Skeletal muscle tissue (tissue), 4 donors: ENCODE results near the gene GSDME. TPM values are rescaled to one million over a fixed set of nuclear protein-coding genes. Genes with fewer than 3 reads are reported as not detected.

Experiments used
- H3K27ac ChIP-seq: one replicate; pipeline ENCODE4 v1.7.0; 2013; ENCODE audit warnings: mild to moderate bottlenecking, low read depth, low read length, inconsistent platforms
- H3K27me3 ChIP-seq, 3 donors: one replicate each; pipeline ENCODE4 v1.7.0; 2013; ENCODE audit warnings: low read length in 3 of 3; ENCODE audit not compliant: control insufficient read depth in 3 of 3, insufficient read depth in 3 of 3
- H3K36me3 ChIP-seq, 3 donors: one replicate each; pipeline ENCODE4 v1.7.0; 2013; ENCODE audit warnings: low read length in 3 of 3; ENCODE audit not compliant: control insufficient read depth in 3 of 3, insufficient read depth in 3 of 3
- H3K4me1 ChIP-seq, 3 donors: one replicate each; pipeline ENCODE4 v1.7.0; 2013; ENCODE audit warnings: low read length in 3 of 3, mild to moderate bottlenecking in 3 of 3; ENCODE audit not compliant: control insufficient read depth in 3 of 3, insufficient read depth in 3 of 3
- H3K4me3 ChIP-seq, 3 donors: one replicate each; pipeline ENCODE4 v1.7.0; 2013; ENCODE audit warnings: low read length in 3 of 3
- H3K9ac ChIP-seq, 3 donors: one replicate each; pipeline ENCODE4 v1.7.0; 2013; ENCODE audit warnings: low read length in 3 of 3, mild to moderate bottlenecking in 3 of 3, moderate library complexity in 2 of 3, low read depth in 1 of 3
- H3K9me3 ChIP-seq, 3 donors: one replicate each; pipeline ENCODE4 v1.7.0; 2013; ENCODE audit warnings: low read length in 3 of 3; ENCODE audit not compliant: control insufficient read depth in 3 of 3
- total RNA-seq: library from RNA; depleted of rRNA; stranded (reverse); fragments of >200 nt; gene quantifications from one replicate; pipeline ENCODE4 v1.2.3, GENCODE V29; 2014
- donor health status: Osteomylitis.

The GSDME gene
- total RNA-seq, 1 donor from 2014 or later, result 11.0 TPM

DNA sequence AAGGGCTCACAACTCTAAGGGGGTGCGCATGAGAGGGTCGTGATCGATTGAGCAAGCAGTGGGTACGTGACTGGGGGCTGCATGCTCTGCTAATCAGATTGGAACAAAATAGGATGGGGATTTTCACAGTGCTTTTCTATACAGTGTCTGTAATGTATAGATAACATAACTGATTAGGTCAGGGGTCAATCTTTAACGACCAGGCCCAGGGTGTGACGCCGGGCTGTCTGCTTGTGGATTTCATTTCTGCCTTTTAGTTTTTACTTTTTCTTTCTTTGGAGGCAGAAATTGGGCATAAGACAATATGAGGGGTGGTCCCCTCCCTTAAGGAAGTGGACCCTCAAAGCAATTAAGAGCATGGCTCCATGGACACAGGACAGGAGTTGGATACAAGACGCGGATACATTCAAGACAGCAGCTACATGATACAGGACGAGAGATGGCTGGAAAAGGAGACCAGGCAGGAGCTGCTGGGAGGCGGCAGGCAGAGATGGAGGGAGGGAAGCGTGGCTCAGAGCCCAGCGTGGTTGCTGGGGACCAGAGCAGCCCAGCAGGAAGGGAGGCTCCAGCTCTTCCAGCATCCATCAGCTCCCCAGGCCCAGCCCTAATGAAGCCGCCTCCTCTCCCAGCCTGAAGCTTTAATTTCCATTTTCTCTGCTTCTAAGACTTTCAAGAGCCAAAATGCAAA, 31.6 kb downstream of the GSDME start:
- Histone ChIP-seq H3K4me1 (peaks cover 15 to 16% (median 15%) of the 10 kb centered on the region in 3 donors), H3K36me3 (no peaks in the 10 kb centered on the region), H3K27ac (no peak overlapping the region), H3K9me3 (no peaks in the 10 kb centered on the region), H3K9ac (no peak overlapping the region), H3K27me3 (no peaks in the 10 kb centered on the region), H3K4me3 (no peak overlapping the region)

DNA sequence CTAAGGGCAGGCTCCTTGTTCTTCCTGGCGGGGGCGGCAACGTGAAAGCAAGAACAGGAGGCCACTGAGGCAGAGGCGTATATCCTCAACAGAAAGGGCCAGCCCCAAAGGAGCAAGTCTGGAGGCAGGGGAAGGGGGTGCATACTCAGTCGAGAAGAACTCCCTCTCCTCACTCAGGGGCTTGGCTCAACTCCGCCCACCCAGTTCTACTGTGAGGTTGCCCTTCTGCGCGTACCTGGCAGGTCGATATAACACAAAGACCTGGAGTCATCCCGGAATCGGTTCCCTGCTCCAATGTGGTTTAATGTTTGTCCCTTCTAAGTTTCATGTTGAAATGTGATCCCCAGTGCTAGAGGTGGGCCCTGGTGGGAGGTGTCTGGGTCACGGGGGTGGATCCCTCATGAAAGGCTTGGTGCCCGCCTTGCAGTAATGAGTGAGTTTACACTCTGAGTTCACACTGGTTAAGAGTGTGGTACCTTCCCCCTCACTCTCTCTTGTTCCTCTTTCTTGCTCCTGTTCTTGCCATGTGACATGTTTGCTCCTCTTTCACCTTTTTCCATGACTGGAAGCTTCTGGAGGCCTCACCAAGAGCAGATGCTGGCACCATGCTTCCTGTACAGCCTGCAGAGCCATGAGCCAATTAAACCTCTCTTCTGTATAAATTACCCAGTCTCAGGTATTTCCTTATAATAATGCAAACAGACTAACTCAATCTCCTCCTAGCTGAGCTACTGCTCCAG, 32.6 kb downstream of the GSDME start:
- H3K9me3 ChIP-seq, result no peaks in the 10 kb centered on the region
- H3K36me3 ChIP-seq, result no peaks in the 10 kb centered on the region
- H3K4me1 ChIP-seq, result peaks cover 14 to 15% (median 15%) of the 10 kb centered on the region in 3 donors
- H3K9ac ChIP-seq, result no peak overlapping the region
- no peak overlapping the region for H3K4me3 ChIP-seq
- H3K27ac ChIP-seq, result no peak overlapping the region
- H3K27me3 ChIP-seq, result no peaks in the 10 kb centered on the region

DNA sequence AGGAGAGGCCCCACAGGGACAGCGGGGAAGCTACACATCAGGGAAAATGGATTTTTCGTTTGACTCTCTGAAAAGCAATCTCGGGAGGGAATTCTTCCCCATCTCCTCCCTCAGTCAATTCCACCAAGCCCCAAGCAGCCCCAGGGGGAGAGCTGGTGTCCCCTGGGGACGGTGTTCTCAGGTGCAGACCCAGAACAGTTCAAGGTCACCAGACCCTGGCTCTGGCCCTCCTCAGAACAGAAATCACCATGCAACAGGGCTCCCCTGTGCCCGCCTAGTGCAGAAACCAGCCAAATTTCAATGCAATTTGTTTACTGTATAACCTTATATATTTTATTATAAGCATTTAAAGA, 34.1 kb downstream of the GSDME start:
- Histone ChIP-seq H3K9ac (no peak overlapping the region), H3K4me3 (no peak overlapping the region), H3K9me3 (no peaks in the 10 kb centered on the region), H3K27ac (no peak overlapping the region), H3K4me1 (peaks cover 2 to 3% (median 2%) of the 10 kb centered on the region in 3 donors), H3K36me3 (no peaks in the 10 kb centered on the region), H3K27me3 (no peaks in the 10 kb centered on the region)

- Histone ChIP-seq H3K9ac (no peak overlapping the region), H3K9me3 (no peaks in the 10 kb centered on the region), H3K36me3 (no peaks in the 10 kb centered on the region), H3K4me1 (peaks cover 2 to 3% (median 2%) of the 10 kb centered on the region in 3 donors), H3K4me3 (no peak overlapping the region), H3K27me3 (no peaks in the 10 kb centered on the region), H3K27ac (no peak overlapping the region)
These were observed 34.7 kb downstream of the GSDME start for GRCh38 chr7:24722386-24723177.

DNA sequence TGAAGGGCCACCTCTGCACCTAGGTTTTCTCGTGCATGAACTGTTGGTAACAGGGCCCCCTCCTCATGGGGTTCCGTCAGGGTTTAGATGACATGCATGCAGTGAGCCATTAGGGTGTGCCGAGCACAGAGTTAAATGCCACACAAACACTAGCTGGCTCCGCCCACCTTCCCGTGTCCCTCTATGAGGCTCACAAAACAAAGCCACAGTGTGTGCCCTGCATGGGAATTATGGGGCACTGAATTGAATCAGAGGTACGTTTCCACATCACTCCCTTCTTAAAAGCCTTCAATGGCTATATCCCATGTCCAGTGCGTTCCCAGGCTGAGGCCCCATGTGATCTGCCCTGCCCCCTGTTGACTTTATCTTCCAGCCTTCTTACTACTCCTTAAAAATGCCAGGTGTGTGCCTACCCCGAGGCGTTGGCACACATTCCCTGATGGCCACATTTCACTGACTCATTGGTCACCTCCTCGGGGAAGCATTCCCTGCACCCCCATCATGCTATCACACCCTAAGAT, 35.7 kb downstream of the GSDME start:
- no peak overlapping the region for H3K9ac ChIP-seq
- peaks cover 2 to 3% (median 2%) of the 10 kb centered on the region in 3 donors for H3K4me1 ChIP-seq
- H3K27ac ChIP-seq, result no peak overlapping the region
- no peak overlapping the region for H3K4me3 ChIP-seq
- H3K9me3 ChIP-seq, result no peaks in the 10 kb centered on the region
- H3K36me3 ChIP-seq, result no peaks in the 10 kb centered on the region
- no peaks in the 10 kb centered on the region for H3K27me3 ChIP-seq

GRCh38 chr7:24720283-24720682, 37.0 kb downstream of the GSDME start:
- peaks cover 3 to 8% (median 7%) of the 10 kb centered on the region in 3 donors for H3K4me1 ChIP-seq
- H3K27me3 ChIP-seq, result no peaks in the 10 kb centered on the region
- no peaks in the 10 kb centered on the region for H3K36me3 ChIP-seq
- H3K4me3 ChIP-seq, result no peak overlapping the region
- H3K27ac ChIP-seq, result no peak overlapping the region
- H3K9ac ChIP-seq, result no peak overlapping the region
- no peaks in the 10 kb centered on the region for H3K9me3 ChIP-seq

DNA sequence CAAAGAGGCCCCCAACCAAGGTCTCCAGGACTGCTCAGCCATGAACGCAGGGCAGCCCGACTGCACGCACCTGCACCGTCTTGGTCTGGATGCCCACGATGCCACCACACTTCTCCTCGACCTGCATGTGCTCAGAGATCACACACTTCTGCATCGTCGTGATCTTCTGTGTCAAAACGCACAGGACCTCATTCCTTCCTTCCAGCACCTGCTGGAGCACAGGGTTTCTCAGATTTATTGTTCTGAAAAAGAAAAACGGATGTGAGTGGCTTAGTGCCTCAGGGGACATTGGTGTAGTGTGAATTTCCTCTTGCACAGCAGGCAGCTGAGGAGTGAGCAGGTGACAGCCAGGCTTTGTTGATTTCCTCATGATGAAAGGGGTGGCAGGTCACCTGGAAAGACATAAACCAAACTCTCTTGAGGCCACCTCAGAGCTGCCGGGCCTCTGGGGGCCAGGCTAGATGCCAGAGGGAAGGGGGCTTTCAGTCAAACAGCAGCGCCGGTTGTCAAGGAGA, 38.2 kb downstream of the GSDME start:
- Histone ChIP-seq H3K27ac (no peak overlapping the region), H3K27me3 (no peaks in the 10 kb centered on the region), H3K4me1 (peaks cover 3 to 8% (median 7%) of the 10 kb centered on the region in 3 donors), H3K36me3 (no peaks in the 10 kb centered on the region), H3K9me3 (no peaks in the 10 kb centered on the region), H3K9ac (no peak overlapping the region), H3K4me3 (no peak overlapping the region)

DNA sequence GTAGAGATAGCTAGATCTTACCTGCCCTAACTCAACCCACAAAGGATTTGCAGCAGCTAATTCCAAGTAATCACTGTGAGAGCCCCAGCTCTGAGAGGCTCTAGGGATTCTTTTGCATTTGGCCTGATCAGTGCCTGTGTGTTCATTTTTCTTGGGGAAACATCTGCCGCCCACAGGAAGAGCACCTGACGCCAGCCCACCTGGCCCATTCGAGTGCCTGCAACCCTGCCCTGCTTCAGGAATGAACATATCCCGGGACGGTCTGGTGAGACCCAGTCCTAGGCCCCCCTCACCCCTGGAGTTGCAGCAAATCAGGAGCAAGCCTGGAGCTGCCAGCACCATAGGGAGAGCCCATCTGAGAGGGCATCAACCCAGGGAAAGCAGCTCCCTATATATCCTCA, 38.8 kb downstream of the GSDME start:
- Histone ChIP-seq H3K4me3 (no peak overlapping the region), H3K9ac (no peak overlapping the region), H3K9me3 (no peaks in the 10 kb centered on the region), H3K36me3 (no peaks in the 10 kb centered on the region), H3K4me1 (peaks cover 3 to 8% (median 7%) of the 10 kb centered on the region in 3 donors), H3K27me3 (no peaks in the 10 kb centered on the region), H3K27ac (no peak overlapping the region)

- Histone ChIP-seq H3K4me1 (peaks cover 3 to 7% (median 6%) of the 10 kb centered on the region in 3 donors), H3K36me3 (no peaks in the 10 kb centered on the region), H3K4me3 (no peak overlapping the region), H3K27me3 (no peaks in the 10 kb centered on the region), H3K9me3 (no peaks in the 10 kb centered on the region), H3K9ac (no peak overlapping the region), H3K27ac (no peak overlapping the region)
These were observed 39.5 kb downstream of the GSDME start for GRCh38 chr7:24717694-24718320.
